GM23338 (cell line): Measurements from ENCODE around the gene CD300C. TPM values are rescaled to one million over a fixed set of nuclear protein-coding genes. Genes with fewer than 3 reads are reported as not detected.

Experiments used
- ATAC-seq: fragments of 200-7000 bp; cut with Tn5 transposase; 3 replicates; pipeline ENCODE4 v1.9.1; 2020
- DNase-seq: peaks from one replicate; pipeline ENCODE4 v3.0.0-alpha.2; 2015; ENCODE audit warnings: low spot score
- H2AFZ ChIP-seq: fragments of 200-600 bp; sonication (generic); 2 replicates; pipeline ENCODE4 v1.8.0; 2016; ENCODE audit warnings: antibody characterized with exemption, mild to moderate bottlenecking, moderate library complexity
- H3F3A ChIP-seq: fragments of 200-600 bp; sonication (generic); replicated peaks from 2 replicates; pipeline ENCODE4 v1.8.0; 2017; ENCODE audit warnings: antibody characterized with exemption, mixed run types, low read depth
- H3K27ac ChIP-seq: fragments of 200-600 bp; sonication (generic); 2 replicates; pipeline ENCODE4 v1.6.1; 2016; ENCODE audit warnings: low read depth
- H3K27me3 ChIP-seq: fragments of 200-600 bp; sonication (generic); 2 replicates; pipeline ENCODE4 v1.8.0; 2016; ENCODE audit warnings: mild to moderate bottlenecking, mixed run types, moderate library complexity; ENCODE audit not compliant: insufficient read depth
- H3K36me3 ChIP-seq: fragments of 200-600 bp; sonication (generic); 2 replicates; pipeline ENCODE4 v1.8.0; 2016; ENCODE audit warnings: mild to moderate bottlenecking; ENCODE audit not compliant: insufficient read depth
- H3K4me1 ChIP-seq: fragments of 200-600 bp; sonication (generic); 2 replicates; pipeline ENCODE4 v1.8.0; 2016; ENCODE audit warnings: mild to moderate bottlenecking, moderate library complexity; ENCODE audit not compliant: insufficient read depth
- H3K4me2 ChIP-seq: fragments of 200-600 bp; sonication (generic); 2 replicates; pipeline ENCODE4 v1.7.1; 2017; ENCODE audit warnings: mixed run types
- H3K4me3 ChIP-seq: fragments of 200-600 bp; sonication (generic); 2 replicates; pipeline ENCODE4 v1.6.1; 2016; ENCODE audit warnings: mixed run types
- H3K79me2 ChIP-seq: fragments of 200-600 bp; sonication (generic); replicated peaks from 2 replicates; pipeline ENCODE4 v1.8.0; 2017; ENCODE audit warnings: mild to moderate bottlenecking; ENCODE audit not compliant: insufficient read depth
- H3K9me2 ChIP-seq: fragments of 200-600 bp; sonication (generic); 2 replicates; pipeline ENCODE4 v1.8.0; 2017; ENCODE audit not compliant: insufficient read depth
- H4K20me1 ChIP-seq: fragments of 200-600 bp; sonication (generic); replicated peaks from 2 replicates; pipeline ENCODE4 v1.8.0; 2017; ENCODE audit warnings: mild to moderate bottlenecking; ENCODE audit not compliant: insufficient read depth
- H3K27ac Mint-ChIP-seq: 2 replicates; pipeline ENCODE4 v1.8.0; 2020; ENCODE audit warnings: inconsistent platforms, mild to moderate bottlenecking, moderate library complexity, mixed read lengths
- H3K27me3 Mint-ChIP-seq: 3 replicates; pipeline ENCODE4 v1.8.0; 2022; ENCODE audit warnings: low read depth, mild to moderate bottlenecking, moderate library complexity, mixed read lengths, inconsistent platforms; ENCODE audit not compliant: insufficient read depth, poor library complexity
- H3K36me3 Mint-ChIP-seq: 3 replicates; pipeline ENCODE4 v1.8.0; 2021; ENCODE audit warnings: low read depth, mild to moderate bottlenecking, inconsistent platforms, moderate library complexity, mixed read lengths
- H3K4me1 Mint-ChIP-seq: 3 replicates; pipeline ENCODE4 v1.8.0; 2020; ENCODE audit warnings: mild to moderate bottlenecking, inconsistent platforms, mixed read lengths
- H3K4me3 Mint-ChIP-seq: 3 replicates; pipeline ENCODE4 v1.8.0; 2021; ENCODE audit warnings: moderate library complexity, mild to moderate bottlenecking, inconsistent platforms, mixed read lengths
- H3K9me3 Mint-ChIP-seq: 3 replicates; pipeline ENCODE4 v1.8.0; 2020; ENCODE audit warnings: moderate library complexity, mild to moderate bottlenecking, inconsistent platforms, mixed read lengths
- CTCF ChIP-seq, 2 experiments: fragments of 200-600 bp in 1 of 2; sonication (generic) in 1 of 2; conservative IDR thresholded peaks; 2 replicates each; pipeline versions ENCODE4 v1.5.1 to v1.6.1; 2016 to 2017; ENCODE audit warnings: antibody characterized with exemption in 2 of 2, low read depth in 2 of 2, mild to moderate bottlenecking in 2 of 2, moderate library complexity in 1 of 2
- ETS1 ChIP-seq: IDR thresholded peaks from 2 replicates; pipeline ENCODE4 v1.6.1; 2016; ENCODE audit warnings: antibody characterized with exemption
- REST ChIP-seq: IDR thresholded peaks from one replicate; pipeline ENCODE4 v1.6.1; 2018; ENCODE audit warnings: antibody characterized with exemption; ENCODE audit not compliant: unreplicated experiment
- STAT1 ChIP-seq: IDR thresholded peaks from one replicate; pipeline ENCODE4 v1.6.1; 2016; ENCODE audit warnings: antibody characterized with exemption; ENCODE audit not compliant: unreplicated experiment
- ZNF114 ChIP-seq: fragments of 250-450 bp; sonication (Bioruptor Pico); IDR thresholded peaks from 2 replicates; pipeline ENCODE4 v1.5.0; 2020; ENCODE audit warnings: mild to moderate bottlenecking, moderate library complexity
- polyA plus RNA-seq: library from polyadenylated mRNA; unstranded; fragments of >200 nt; fragmentation: Nextera tagmentation; extraction: Ambion mirVana; gene quantifications from 2 replicates; pipeline ENCODE4 v1.2.1, GENCODE V29; 2016
- total RNA-seq: library from RNA; depleted of rRNA; stranded (reverse); fragments of >200 nt; shearing (Covaris generic); gene quantifications from 2 replicates; pipeline ENCODE4 v1.2.3, GENCODE V29; 2014

Gene CD300C
- total and polyA plus RNA-seq, 2 experiments from 2014 or later = not detected

GRCh38 chr17:74547264-74547663 is 1.3 kb upstream of the CD300C start:
- Histone ChIP-seq H3K36me3 (no peaks in the 10 kb centered on the region), H3K4me2 (no peak overlapping the region), H4K20me1 (no peaks in the 10 kb centered on the region), H3K27me3 (no peaks in the 10 kb centered on the region), H3K27ac (no peak overlapping the region), H2AFZ (no peak overlapping the region), H3K4me1 (no peaks in the 10 kb centered on the region), H3K79me2 (no peaks in the 10 kb centered on the region), H3F3A (no peaks in the 10 kb centered on the region), H3K9me2 (no peaks in the 10 kb centered on the region), H3K4me3 (no peak overlapping the region)
- DNase-seq = no peak
- no peak for ATAC-seq
- Mint-ChIP-seq H3K4me1 (peaks cover 5% of the 10 kb centered on the region; the same call in 1 of the 3 replicates), H3K36me3 (no peaks in the 10 kb centered on the region), H3K9me3 (no peaks in the 10 kb centered on the region), H3K27me3 (peaks cover 11% of the 10 kb centered on the region), H3K27ac (no peak overlapping the region), H3K4me3 (no peak overlapping the region)
- TF ChIP-seq CTCF (conservative IDR thresholded peaks at IDR 0.05; ENCODE audit: low read depth in 2 of 2) (0 out of 4 replicates have a peak, but pooled peaks of 1 of the 2 experiments have one; percentile 26), REST (no peak)

- H3K36me3 Mint-ChIP-seq = no peaks in the 10 kb centered on the region
- H3K4me1 Mint-ChIP-seq = peaks cover 5% of the 10 kb centered on the region; the same call in 1 of the 3 replicates
- no peak overlapping the region for H3K4me2 ChIP-seq
- H3K27me3 Mint-ChIP-seq = peaks cover 13% of the 10 kb centered on the region
- no peaks in the 10 kb centered on the region for H3K9me2 ChIP-seq
- no peak overlapping the region for H3K27ac ChIP-seq
- H3K9me3 Mint-ChIP-seq = no peaks in the 10 kb centered on the region
- H3K4me1 ChIP-seq = no peaks in the 10 kb centered on the region
- no peaks in the 10 kb centered on the region for H3F3A ChIP-seq
- no peaks in the 10 kb centered on the region for H3K36me3 ChIP-seq
- no peak for DNase-seq
- H3K27ac Mint-ChIP-seq = no peak overlapping the region
- no peak overlapping the region for H3K4me3 ChIP-seq
- H2AFZ ChIP-seq = no peak overlapping the region
- H3K79me2 ChIP-seq = no peaks in the 10 kb centered on the region
- no peak overlapping the region for H3K4me3 Mint-ChIP-seq
- no peak for ATAC-seq
- no peaks in the 10 kb centered on the region for H4K20me1 ChIP-seq
- H3K27me3 ChIP-seq = no peaks in the 10 kb centered on the region
- TF ChIP-seq REST (no peak), ETS1 (no peak), STAT1 (no peak), ZNF114 (no peak)
Observed at GRCh38 chr17:74546586-74546985, 671 bp upstream of the CD300C start.
